NCI-H1436 treated with DMSO at 0.1 percent for 48 hours (cell line): ENCODE data around the gene TWF1.
"Not testable (repeated sequence)": the region's sequence is repeated elsewhere in the genome, so short reads cannot be mapped to it uniquely, and the experiment has no call there.

ENCODE experiments used
- DNase-seq: peaks from one replicate; lab custom pipeline; 2025; lab: John Stamatoyannopoulos, UW

TWF1 gene

GRCh38 chr12:43805149-43805859 is 813 bp downstream of the TWF1 start:
- DNase-seq: no peak

DNA sequence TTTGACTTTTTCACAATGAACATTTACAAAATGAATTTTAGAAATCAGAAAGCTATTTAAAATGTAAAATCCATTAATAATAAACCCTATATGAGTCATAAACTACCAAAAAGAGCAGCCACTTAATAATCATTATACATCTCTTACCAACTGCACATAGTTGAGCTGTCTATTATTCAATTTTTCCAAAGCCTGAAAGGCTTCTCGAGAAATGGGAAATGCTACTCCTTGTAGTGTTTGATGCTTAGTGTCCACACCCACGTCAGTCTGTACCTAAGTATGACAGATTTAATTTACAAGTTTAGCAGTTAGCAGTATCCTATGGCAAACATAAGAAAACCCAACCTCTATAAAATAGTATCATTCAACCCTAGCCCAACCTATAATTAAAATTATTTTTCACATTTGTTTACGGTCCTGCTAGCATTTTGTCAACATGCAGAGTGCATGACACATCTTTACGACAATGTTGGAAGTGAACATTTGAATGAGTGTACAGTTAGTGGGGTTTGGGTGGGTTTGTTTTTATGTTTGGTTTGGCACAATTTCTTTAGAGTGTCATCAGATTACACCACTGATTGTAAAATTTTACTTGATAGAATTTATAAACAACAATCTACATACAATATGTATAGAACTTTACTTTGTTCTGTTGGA is 8.4 kb downstream of the TWF1 start:
- DNase-seq: no peak

GRCh38 chr12:43795716-43796280 is 10.3 kb downstream of the TWF1 start:
- no peak for DNase-seq

DNA sequence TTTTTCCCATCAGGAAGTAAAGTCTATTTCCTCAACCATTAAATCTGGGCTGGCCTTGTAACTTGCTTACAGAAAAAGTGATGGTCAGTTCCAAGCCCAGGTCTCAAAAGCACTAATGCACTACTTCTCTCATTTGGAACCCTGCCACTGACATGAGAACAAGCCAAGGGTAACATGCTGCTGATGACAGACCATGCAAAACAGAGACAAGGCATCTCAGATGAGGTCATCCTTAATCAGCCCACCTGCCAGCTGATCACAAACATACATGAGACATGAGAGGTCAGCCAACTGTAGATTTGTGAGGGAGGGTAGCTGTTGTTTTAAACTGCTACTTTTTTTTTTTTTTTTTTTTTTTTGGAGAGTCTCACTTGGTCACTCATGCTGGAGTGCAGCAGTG is 16.2 kb downstream of the TWF1 start:
- DNase-seq: no peak

GRCh38 chr12:43786899-43787693 is 19.0 kb downstream of the TWF1 start:
- DNase-seq: no peak

- no peak for DNase-seq
Observed at GRCh38 chr12:43776498-43776897, 29.6 kb downstream of the TWF1 start.

DNA sequence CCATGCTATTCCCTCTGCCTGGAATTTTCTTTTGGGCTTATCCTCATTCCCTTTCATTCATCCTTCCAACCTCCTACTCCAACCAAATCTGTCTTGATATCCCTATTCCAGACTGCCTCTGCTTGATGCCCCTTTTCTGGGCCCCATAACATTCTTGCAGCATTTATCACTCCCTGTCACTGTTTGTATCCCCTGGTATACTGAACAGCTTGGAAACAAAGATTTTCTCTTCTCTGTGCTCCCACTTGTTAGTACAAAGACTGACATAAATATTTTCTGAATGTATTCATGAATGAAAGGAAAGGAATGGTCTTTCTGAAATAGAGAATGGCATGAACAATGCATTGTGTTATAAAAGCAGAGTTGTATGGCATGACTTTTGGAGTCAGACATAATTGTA is 39.8 kb downstream of the TWF1 start:
- no peak for DNase-seq

GRCh38 chr12:43764528-43764927 is 41.6 kb downstream of the TWF1 start:
- no peak for DNase-seq

DNA sequence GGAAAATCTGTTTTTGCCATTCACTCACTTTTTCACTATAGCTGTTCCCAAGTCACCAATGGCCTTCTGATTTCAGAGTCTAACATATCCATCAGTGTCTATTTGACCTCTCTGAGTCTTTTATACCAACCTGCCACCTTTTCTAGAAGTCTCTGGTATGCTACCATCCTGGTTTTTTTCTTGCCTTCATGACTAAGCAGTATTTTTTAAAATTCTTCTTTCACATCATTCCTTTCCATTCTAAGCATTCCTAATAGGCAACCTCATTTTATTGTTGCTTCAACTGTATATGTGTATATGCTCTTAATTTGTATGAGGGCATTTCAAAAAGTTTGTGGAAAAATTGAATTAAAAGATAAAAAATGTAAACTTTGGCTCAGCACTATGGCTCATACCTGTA is 42.3 kb downstream of the TWF1 start:
- DNase-seq: no peak

GRCh38 chr12:43762596-43762995 is 43.5 kb downstream of the TWF1 start:
- DNase-seq: no peak

DNA sequence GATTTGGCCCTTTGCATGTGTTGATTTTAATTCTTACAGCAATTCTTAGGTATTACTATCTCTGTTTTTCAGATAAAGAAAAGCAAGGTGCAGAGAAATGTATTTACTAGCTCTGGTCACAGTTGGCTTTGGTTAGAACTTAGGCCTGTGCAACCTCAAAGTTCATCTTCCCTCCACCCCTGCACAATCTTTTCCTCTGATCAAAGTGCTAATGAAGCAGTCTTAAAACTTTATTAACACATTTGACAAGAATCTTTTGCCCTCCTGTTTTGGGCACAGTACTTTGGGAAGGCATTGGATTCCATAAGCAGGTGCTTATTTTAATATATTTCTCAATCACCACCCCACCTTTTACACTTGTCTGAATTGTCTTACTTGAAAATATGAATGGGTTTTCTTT is 44.6 kb downstream of the TWF1 start:
- DNase-seq: no peak

- DNase-seq: no peak
Observed at GRCh38 chr12:43760396-43760795, 45.7 kb downstream of the TWF1 start.

GRCh38 chr12:43758728-43759563 is 47.2 kb downstream of the TWF1 start, which contains the start of the genes IRAK4 and PUS7L:
Gene IRAK4 (plus strand): TSS chr12:43758951. CDS start chr12:43768112, 9,161 bp downstream.
Gene PUS7L (minus strand): TSS chr12:43758790. CDS start chr12:43755245, 3,545 bp downstream.
- peak; percentile 75 for DNase-seq

- DNase-seq: no peak
Observed at GRCh38 chr12:43758247-43758727, 47.8 kb downstream of the TWF1 start.

GRCh38 chr12:43754015-43754414 is 52.1 kb downstream of the TWF1 start:
- no peak for DNase-seq

GRCh38 chr12:43751360-43751759 is 54.8 kb downstream of the TWF1 start:
- not testable (repeated sequence) for DNase-seq

GRCh38 chr12:43750814-43751213 is 55.3 kb downstream of the TWF1 start:
- no peak for DNase-seq

DNA sequence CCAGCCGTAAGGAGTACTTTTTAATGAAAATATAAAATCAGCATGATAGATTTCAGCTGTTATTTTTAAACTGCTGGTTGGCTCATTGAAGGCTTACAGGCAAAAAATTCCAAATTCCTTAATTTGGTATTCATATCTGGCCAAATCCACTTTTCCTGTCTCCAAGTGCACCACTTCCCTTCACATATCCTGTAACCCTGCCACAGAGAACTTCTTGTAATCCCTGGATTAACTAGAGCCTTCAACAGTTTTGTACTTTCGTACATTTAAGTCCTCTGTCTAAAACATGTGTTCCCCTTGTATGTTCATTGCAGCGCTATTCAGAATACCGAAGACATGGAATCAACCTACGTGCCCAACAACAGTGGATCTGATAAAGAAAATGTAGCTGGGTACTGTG is 57.1 kb downstream of the TWF1 start:
- DNase-seq: no peak

DNA sequence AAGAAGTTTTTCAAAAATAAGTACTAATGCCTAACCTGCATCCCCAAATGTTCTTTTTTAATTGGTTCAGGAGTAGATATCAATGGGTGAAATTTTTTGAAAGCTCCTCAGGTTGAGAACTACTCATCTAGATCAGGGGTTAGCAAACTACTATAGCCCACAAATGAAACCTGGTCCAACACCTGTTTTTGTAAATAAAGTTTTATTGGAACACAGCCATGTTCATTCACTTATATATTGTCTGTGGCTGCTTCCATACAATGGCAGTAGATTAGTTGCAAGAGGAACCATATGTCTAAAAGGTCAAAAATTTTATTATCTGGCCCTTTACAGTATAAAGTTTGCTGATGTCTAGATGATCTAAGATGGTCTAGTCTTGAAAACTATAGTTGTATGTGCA is 61.3 kb downstream of the TWF1 start:
- DNase-seq: no peak
